Stimulated activated CD8-positive, alpha-beta memory T cell treated with anti-CD3 and anti-CD28 coated beads, Interleukin-4, amount 100 ng/mL, for 4 hours (primary cell): ENCODE data around the gene GNB4.

Source experiments
- DNase-seq, 2 donors: peaks; one replicate each; pipeline ENCODE4 v3.0.0-alpha.2; 2020; ENCODE audit warnings: low read depth in 2 of 2, low spot score in 1 of 2

The GNB4 gene

GRCh38 chr3:179369621-179370020 lies 81.6 kb downstream of the GNB4 start:
- no peak for DNase-seq

- no peak for DNase-seq
Measured at GRCh38 chr3:179363332-179363731, 87.9 kb downstream of the GNB4 start.

- no peak for DNase-seq
Measured at GRCh38 chr3:179355996-179356395, 95.3 kb downstream of the GNB4 start.

GRCh38 chr3:179348325-179349013 lies 102.8 kb downstream of the GNB4 start:
- DNase-seq = no peak

- peak; percentile 73 to 75 for DNase-seq
Measured at GRCh38 chr3:179347345-179348194, 103.7 kb downstream of the GNB4 start, which contains the start of gene MFN1. MFN1 (plus strand) TSS chr3:179347709; CDS start chr3:179348852, 1,143 bp downstream.
